Measurements from ENCODE around the gene LRWD1. TPM values are rescaled to one million over a fixed set of nuclear protein-coding genes. Genes with fewer than 3 reads are reported as not detected.
"Not testable (repeated sequence)": the region's sequence is repeated elsewhere in the genome, so short reads cannot be mapped to it uniquely, and the experiment has no call there.

LRWD1 gene
- polyA plus RNA-seq, 4 donors: 8.6 to 17.4 (median 13.5) TPM

GRCh38 chr7:102469351-102469971 lies 4.7 kb downstream of the LRWD1 start:
- DNase-seq (no peak), FAIRE-seq (no peak)

GRCh38 chr7:102469972-102470825 lies 5.4 kb downstream of the LRWD1 start:
- DNase-seq (peak; percentile 40 to 93), FAIRE-seq (no peak)
- H3K4me3 ChIP-seq (ENCODE audit: low read depth in 1 of 3, low read length in 3 of 3): no peak overlapping the region
- peak overlapping the region in 1 of 3 donors; percentile 4 for H3K27ac ChIP-seq (ENCODE audit: low read depth in 1 of 3, low read length in 2 of 3)
- H3K36me3 ChIP-seq (ENCODE audit: control insufficient read depth in 3 of 3, insufficient read depth in 2 of 3, low read depth in 1 of 3, low read length in 3 of 3): peaks cover 0 to 63% (median 2%) of the 10 kb centered on the region in 3 donors
- no peaks in the 10 kb centered on the region for H3K9me3 ChIP-seq (ENCODE audit: control insufficient read depth in 2 of 2, insufficient read depth in 1 of 2, low read depth in 1 of 2, low read length in 1 of 2)
- H3K4me1 ChIP-seq (ENCODE audit: control insufficient read depth in 3 of 3, insufficient read depth in 2 of 3, low read depth in 1 of 3, low read length in 2 of 3): peaks cover 5 to 7% (median 5%) of the 10 kb centered on the region in 3 donors
- H3K27me3 ChIP-seq (ENCODE audit: control insufficient read depth in 3 of 3, insufficient read depth in 3 of 3, low read length in 3 of 3): no peaks in the 10 kb centered on the region
- 23 to 66% (median 48%) methylated on average over 20 of the region's 20 CpGs for WGBS, 3 donors

More at GRCh38 chr7:102469351-102469971, 4.7 kb downstream of the LRWD1 start:
- H3K36me3 ChIP-seq (ENCODE audit: control insufficient read depth in 3 of 3, insufficient read depth in 2 of 3, low read depth in 1 of 3, low read length in 3 of 3): peaks cover 0 to 63% (median 2%) of the 10 kb centered on the region in 3 donors
- H3K27me3 ChIP-seq (ENCODE audit: control insufficient read depth in 3 of 3, insufficient read depth in 3 of 3, low read length in 3 of 3): no peaks in the 10 kb centered on the region
- H3K9me3 ChIP-seq (ENCODE audit: control insufficient read depth in 2 of 2, insufficient read depth in 1 of 2, low read depth in 1 of 2, low read length in 1 of 2): no peaks in the 10 kb centered on the region
- 78 to 90% (median 86%) methylated on average over 17 to 24 of the region's 24 CpGs for WGBS, 3 donors
- no peak overlapping the region for H3K4me3 ChIP-seq (ENCODE audit: low read depth in 1 of 3, low read length in 3 of 3)
- peaks cover 5 to 7% (median 5%) of the 10 kb centered on the region in 3 donors for H3K4me1 ChIP-seq (ENCODE audit: control insufficient read depth in 3 of 3, insufficient read depth in 2 of 3, low read depth in 1 of 3, low read length in 2 of 3)
- no peak overlapping the region for H3K27ac ChIP-seq (ENCODE audit: low read depth in 1 of 3, low read length in 2 of 3)

- WGBS, 3 donors: 75 to 93% (median 84%) methylated on average over 6 of the region's 6 CpGs
- DNase-seq (no peak), FAIRE-seq (no peak)
- Histone ChIP-seq H3K27ac (ENCODE audit: low read depth in 1 of 3, low read length in 2 of 3) (no peak overlapping the region), H3K36me3 (ENCODE audit: control insufficient read depth in 3 of 3, insufficient read depth in 2 of 3, low read depth in 1 of 3, low read length in 3 of 3) (peaks cover 0 to 63% (median 2%) of the 10 kb centered on the region in 3 donors), H3K4me1 (ENCODE audit: control insufficient read depth in 3 of 3, insufficient read depth in 2 of 3, low read depth in 1 of 3, low read length in 2 of 3) (peaks cover 0 to 4% (median 0%) of the 10 kb centered on the region in 3 donors), H3K27me3 (ENCODE audit: control insufficient read depth in 3 of 3, insufficient read depth in 3 of 3, low read length in 3 of 3) (no peaks in the 10 kb centered on the region), H3K9me3 (ENCODE audit: control insufficient read depth in 2 of 2, insufficient read depth in 1 of 2, low read depth in 1 of 2, low read length in 1 of 2) (no peaks in the 10 kb centered on the region), H3K4me3 (ENCODE audit: low read depth in 1 of 3, low read length in 3 of 3) (no peak overlapping the region)
Measured at GRCh38 chr7:102471791-102472125, 7.0 kb downstream of the LRWD1 start.

- peaks cover 0 to 4% (median 0%) of the 10 kb centered on the region in 3 donors for H3K4me1 ChIP-seq (ENCODE audit: control insufficient read depth in 3 of 3, insufficient read depth in 2 of 3, low read depth in 1 of 3, low read length in 2 of 3)
- no peak overlapping the region for H3K4me3 ChIP-seq (ENCODE audit: low read depth in 1 of 3, low read length in 3 of 3)
- peaks cover 0 to 60% (median 2%) of the 10 kb centered on the region in 3 donors for H3K36me3 ChIP-seq (ENCODE audit: control insufficient read depth in 3 of 3, insufficient read depth in 2 of 3, low read depth in 1 of 3, low read length in 3 of 3)
- FAIRE-seq (no peak), DNase-seq (no peak)
- 75 to 80% (median 79%) methylated on average over 25 to 31 of the region's 31 CpGs for WGBS, 3 donors
- no peak overlapping the region for H3K27ac ChIP-seq (ENCODE audit: low read depth in 1 of 3, low read length in 2 of 3)
- H3K9me3 ChIP-seq (ENCODE audit: control insufficient read depth in 2 of 2, insufficient read depth in 1 of 2, low read depth in 1 of 2, low read length in 1 of 2): no peaks in the 10 kb centered on the region
- H3K27me3 ChIP-seq (ENCODE audit: control insufficient read depth in 3 of 3, insufficient read depth in 3 of 3, low read length in 3 of 3): no peaks in the 10 kb centered on the region
Measured at GRCh38 chr7:102472126-102473041, 7.6 kb downstream of the LRWD1 start.

GRCh38 chr7:102473271-102473991 lies 8.6 kb downstream of the LRWD1 start:
- Histone ChIP-seq H3K27ac (ENCODE audit: low read depth in 1 of 3, low read length in 2 of 3) (no peak overlapping the region), H3K9me3 (ENCODE audit: control insufficient read depth in 2 of 2, insufficient read depth in 1 of 2, low read depth in 1 of 2, low read length in 1 of 2) (no peaks in the 10 kb centered on the region), H3K27me3 (ENCODE audit: control insufficient read depth in 3 of 3, insufficient read depth in 3 of 3, low read length in 3 of 3) (no peaks in the 10 kb centered on the region), H3K36me3 (ENCODE audit: control insufficient read depth in 3 of 3, insufficient read depth in 2 of 3, low read depth in 1 of 3, low read length in 3 of 3) (peaks cover 0 to 50% (median 2%) of the 10 kb centered on the region in 3 donors), H3K4me1 (ENCODE audit: control insufficient read depth in 3 of 3, insufficient read depth in 2 of 3, low read depth in 1 of 3, low read length in 2 of 3) (peaks cover 0 to 4% (median 0%) of the 10 kb centered on the region in 3 donors), H3K4me3 (ENCODE audit: low read depth in 1 of 3, low read length in 3 of 3) (no peak overlapping the region)
- DNase-seq (no peak), FAIRE-seq (no peak)
- WGBS, 3 donors: 79 to 84% (median 83%) methylated on average over 22 to 23 of the region's 23 CpGs

- not testable (repeated sequence) for H3K27me3 ChIP-seq (ENCODE audit: control insufficient read depth in 3 of 3, insufficient read depth in 3 of 3, low read length in 3 of 3); DNase-seq; H3K4me1 ChIP-seq (ENCODE audit: control insufficient read depth in 3 of 3, insufficient read depth in 2 of 3, low read depth in 1 of 3, low read length in 2 of 3); H3K9me3 ChIP-seq (ENCODE audit: control insufficient read depth in 2 of 2, insufficient read depth in 1 of 2, low read depth in 1 of 2, low read length in 1 of 2); FAIRE-seq; H3K4me3 ChIP-seq (ENCODE audit: low read depth in 1 of 3, low read length in 3 of 3); H3K27ac ChIP-seq (ENCODE audit: low read depth in 1 of 3, low read length in 2 of 3)
- H3K36me3 ChIP-seq (ENCODE audit: control insufficient read depth in 3 of 3, insufficient read depth in 2 of 3, low read depth in 1 of 3, low read length in 3 of 3): peaks cover 0 to 43% (median 2%) of the 10 kb centered on the region in 3 donors
- 84 to 86% (median 85%) methylated on average over 4 to 14 of the region's 14 CpGs for WGBS, 3 donors
Measured at GRCh38 chr7:102474116-102474515, 9.3 kb downstream of the LRWD1 start.

- not testable (repeated sequence) for H3K4me3 ChIP-seq (ENCODE audit: low read depth in 1 of 3, low read length in 3 of 3); FAIRE-seq; H3K9me3 ChIP-seq (ENCODE audit: control insufficient read depth in 2 of 2, insufficient read depth in 1 of 2, low read depth in 1 of 2, low read length in 1 of 2); H3K27me3 ChIP-seq (ENCODE audit: control insufficient read depth in 3 of 3, insufficient read depth in 3 of 3, low read length in 3 of 3); H3K27ac ChIP-seq (ENCODE audit: low read depth in 1 of 3, low read length in 2 of 3); DNase-seq; H3K4me1 ChIP-seq (ENCODE audit: control insufficient read depth in 3 of 3, insufficient read depth in 2 of 3, low read depth in 1 of 3, low read length in 2 of 3)
- H3K36me3 ChIP-seq (ENCODE audit: control insufficient read depth in 3 of 3, insufficient read depth in 2 of 3, low read depth in 1 of 3, low read length in 3 of 3): peaks cover 0 to 35% (median 2%) of the 10 kb centered on the region in 3 donors
- 81 to 83% (median 82%) methylated on average over 5 to 16 of the region's 19 CpGs for WGBS, 3 donors
Measured at GRCh38 chr7:102474736-102475435, 10.1 kb downstream of the LRWD1 start.

Measured in small intestine (tissue), 7 donors.